HepG2 (cell line): ENCODE results near the gene MORC3. TPM values are rescaled to one million over a fixed set of nuclear protein-coding genes. Genes with fewer than 3 reads are reported as not detected.

Experiments used
- ATAC-seq: fragments of 200-7000 bp; cut with Tn5 transposase; 3 replicates; pipeline ENCODE4 v1.9.1; 2020; ENCODE audit warnings: mild to moderate bottlenecking, moderate library complexity
- BruUV-seq: library from RNA; stranded (reverse); fragments of 400-500 nt; replicated peaks from 2 replicates; lab custom pipeline; 2021; lab: Mats Ljungman, UMichigan
- CTCF ChIA-PET: fragments of 300-600 bp; formaldehyde crosslinking; extraction: SDS; loops from one replicate; lab custom pipeline; 2021; ENCODE audit warnings: low total read pairs, inconsistent platforms, low intra/inter-chr PET ratio; lab: Yijun Ruan, JAX
- POLR2A ChIA-PET: fragments of 350-600 bp; sonication (Branson Sonifier 250); formaldehyde crosslinking; loops from one replicate; lab custom pipeline; 2020; ENCODE audit warnings: antibody characterized with exemption, inconsistent platforms; lab: Yijun Ruan, JAX
- DNase-seq: peaks from one replicate; pipeline ENCODE4 v3.0.0-alpha.2; 2015; ENCODE audit warnings: low spot score
- FAIRE-seq: peaks from 3 replicates; lab custom pipeline; 2011; peaks lifted over from hg19 to GRCh38; lab: Jason Lieb, UNC
- H2AFZ ChIP-seq: one replicate; pipeline ENCODE4 v1.6.1; 2011; ENCODE audit warnings: low read length, inconsistent platforms
- H3K27ac ChIP-seq: fragments of 300-600 bp; 3 replicates; pipeline ENCODE4 v1.8.0; 2011; ENCODE audit warnings: mixed run types, mild to moderate bottlenecking, mixed read lengths, low read length, inconsistent platforms; ENCODE audit not compliant: insufficient read depth; ENCODE audit errors: extremely low read length
- H3K27me3 ChIP-seq, 2 experiments: fragments of 200-600 bp in 1 of 2; 2 replicates in 1 of 2; 3 replicates in 1 of 2; pipeline versions ENCODE4 v1.6.0 to v1.8.0; 2011; ENCODE audit warnings: low read length in 2 of 2, mild to moderate bottlenecking in 2 of 2, moderate library complexity in 2 of 2, inconsistent platforms in 1 of 2; ENCODE audit not compliant: insufficient read depth in 2 of 2, control insufficient read depth in 1 of 2
- H3K36me3 ChIP-seq, 2 experiments: fragments of 200-600 bp in 1 of 2; replicated peaks in 1 of 2; 2 replicates in 1 of 2; 3 replicates in 1 of 2; pipeline versions ENCODE4 v1.5.1 to v1.8.0; 2011; ENCODE audit warnings: low read length in 2 of 2, inconsistent platforms in 1 of 2; ENCODE audit not compliant: insufficient read depth in 2 of 2, control insufficient read depth in 1 of 2
- H3K4me1 ChIP-seq: 2 replicates; pipeline ENCODE4 v1.5.1; 2012; ENCODE audit warnings: low read length, inconsistent platforms; ENCODE audit not compliant: insufficient read depth
- H3K4me2 ChIP-seq: 2 replicates; pipeline ENCODE4 v1.6.0; 2011; ENCODE audit warnings: low read depth, low read length, inconsistent platforms
- H3K4me3 ChIP-seq, 3 experiments: fragments of 200-600 bp in 1 of 3; sonication (generic), shearing (Covaris generic) in 1 of 3; replicated peaks in 1 of 3; 2 replicates each; pipeline ENCODE4 v1.5.1; 2011 to 2016; ENCODE audit warnings: low read length in 3 of 3, inconsistent platforms in 2 of 3, low read depth in 2 of 3, mild to moderate bottlenecking in 2 of 3, control low read depth in 1 of 3, mixed read lengths in 1 of 3; ENCODE audit not compliant: insufficient read depth in 1 of 3
- H3K79me2 ChIP-seq: one replicate; pipeline ENCODE4 v1.6.1; 2011; ENCODE audit warnings: low read length, inconsistent platforms; ENCODE audit not compliant: insufficient read depth
- H3K9ac ChIP-seq: 2 replicates; pipeline ENCODE4 v1.6.0; 2011; ENCODE audit warnings: mild to moderate bottlenecking, low read depth, low read length, inconsistent platforms; ENCODE audit not compliant: insufficient read depth
- H3K9me3 ChIP-seq: 2 replicates; pipeline ENCODE4 v1.5.1; 2012; ENCODE audit warnings: mild to moderate bottlenecking, low read length
- H4K20me1 ChIP-seq: 2 replicates; pipeline ENCODE4 v1.6.0; 2011; ENCODE audit warnings: inconsistent platforms, mild to moderate bottlenecking, low read length, moderate library complexity; ENCODE audit not compliant: insufficient read depth
- ARID4A ChIP-seq: sonication (generic); formaldehyde crosslinking; IDR thresholded peaks from 2 replicates; pipeline ENCODE4 v1.5.0; 2020; ENCODE audit warnings: mild to moderate bottlenecking, missing genetic modification reagents, borderline replicate concordance
- BCL3 ChIP-seq: sonication (generic); formaldehyde crosslinking; IDR thresholded peaks from 2 replicates; pipeline ENCODE4 v1.5.1; 2020; ENCODE audit warnings: mild to moderate bottlenecking, missing genetic modification reagents, moderate library complexity
- CERS6 ChIP-seq: sonication (generic); formaldehyde crosslinking; IDR thresholded peaks from 2 replicates; pipeline ENCODE4 v1.5.0; 2020; ENCODE audit warnings: missing genetic modification reagents
- JARID2 ChIP-seq: sonication (generic); formaldehyde crosslinking; IDR thresholded peaks from 2 replicates; pipeline ENCODE4 v1.8.1; 2023; ENCODE audit warnings: missing genetic modification reagents, inconsistent platforms; ENCODE audit not compliant: insufficient replicate concordance
- MIER3 ChIP-seq: IDR thresholded peaks from 2 replicates; pipeline ENCODE4 v1.6.1; 2016; ENCODE audit warnings: missing compliant biosample characterization, borderline replicate concordance
- ZBTB10 ChIP-seq: sonication (generic); formaldehyde crosslinking; IDR thresholded peaks from 2 replicates; pipeline ENCODE4 v1.4.0; 2020; ENCODE audit warnings: missing genetic modification reagents, borderline replicate concordance
- ZMAT3 ChIP-seq: sonication (generic); formaldehyde crosslinking; conservative IDR thresholded peaks from 2 replicates; pipeline ENCODE4 v1.7.0; 2021; ENCODE audit warnings: missing genetic modification reagents
- ZMYM2 ChIP-seq: sonication (generic); formaldehyde crosslinking; IDR thresholded peaks from 2 replicates; pipeline ENCODE4 v1.8.0; 2022; ENCODE audit warnings: mild to moderate bottlenecking, missing genetic modification reagents
- ZNF607 ChIP-seq: sonication (generic); formaldehyde crosslinking; IDR thresholded peaks from 2 replicates; pipeline ENCODE4 v1.5.1; 2020; ENCODE audit warnings: missing genetic modification reagents, mild to moderate bottlenecking, borderline replicate concordance
- ZNF639 ChIP-seq: conservative IDR thresholded peaks from 2 replicates; pipeline ENCODE4 v1.6.1; 2018; ENCODE audit warnings: missing genetic modification reagents
- whole genome bisulfite sequencing: methylation state at CpG from one replicate; pipeline ENCODE4 v1.1.6; 2017; ENCODE audit warnings: low lambda C conversion rate; 5-methylcytosine and 5-hydroxymethylcytosine counted together
- in situ Hi-C: cut with HindIII; loops from 2 replicates; pipeline ENCODE4 v1.10.0; 2017; ENCODE audit warnings: low pct_unique_long_range_greater_than_20kb; ENCODE audit not compliant: extremely low pct_ligation_motif_present
- intact Hi-C: fragments of 100-400 bp; cut with micrococcal nuclease; formaldehyde crosslinking; loops from one replicate; pipeline ENCODE4 v1.10.0; 2022; ENCODE audit not compliant: unreplicated experiment
- polyA plus RNA-seq, 8 experiments: library from polyadenylated mRNA; depleted of rRNA in 3 of 8; stranded (reverse) in 7 of 8; unstranded in 1 of 8; fragments of >200 nt; fragmentation: Illumina TruSeq in 4 of 8; extraction: Trizol in 4 of 8; gene quantifications; 2 replicates each; pipeline versions ENCODE4 v1.2.1 to v1.2.3, GENCODE V29; 2011 to 2016; ENCODE audit warnings: low read depth in 4 of 8, missing spikeins in 1 of 8, mixed read lengths in 1 of 8; ENCODE audit not compliant: insufficient read depth in 1 of 8
- total RNA-seq, 5 experiments: library from RNA; depleted of rRNA; stranded (reverse); fragments of >200 nt; fragmentation: Illumina TruSeq; extraction: Trizol; gene quantifications; 2 replicates each; pipeline ENCODE4 v1.2.3, GENCODE V29; 2016; ENCODE audit warnings: low read depth in 1 of 5

MORC3 gene
- total and polyA plus RNA-seq, 2 of the 13 experiments (the other 11 are each of a cell fraction or from before 2014, with no cell fraction given): 12.9 to 19.5 TPM

GRCh38 chr21:36420571-36421339, 100.8 kb downstream of the MORC3 start:
- no peak for TF ChIP-seq CERS6 (CRISPR knock-in tag)
- TF ChIP-seq ZNF639 (CRISPR knock-in tag): no peak
- no peak for TF ChIP-seq ARID4A (CRISPR knock-in tag)
- no peak for TF ChIP-seq ZMYM2 (CRISPR knock-in tag)
- no peak for TF ChIP-seq ZNF607
- no peak for TF ChIP-seq MIER3 (CRISPR knock-in tag)
- no peak for TF ChIP-seq ZMAT3 (CRISPR knock-in tag)
- TF ChIP-seq JARID2 (CRISPR knock-in tag): no peak
- no peak for TF ChIP-seq BCL3 (CRISPR knock-in tag)
- TF ChIP-seq ZBTB10 (CRISPR knock-in tag): no peak
- TF ChIP-seq, all 625 proteins: peak for 0
- intact Hi-C loops: loop anchor here (1.0 to 5.0 kb wide), 3 partner anchors 58 to 507 kb away; no protein-coding TSS in a partner anchor
- H3K4me2 ChIP-seq: no peak overlapping the region
- 96% methylated on average over 18 of the region's 18 CpGs for WGBS
- POLR2A ChIA-PET: no interaction called here
- no peaks in the 10 kb centered on the region for H3K79me2 ChIP-seq
- ATAC-seq (no peak), FAIRE-seq (no peak), DNase-seq (no peak)
- H3K9me3 ChIP-seq: no peaks in the 10 kb centered on the region
- peaks cover 0 to 8% of the 10 kb centered on the region in 2 experiments; a peak in 2 of 5 replicates for H3K36me3 ChIP-seq
- H3K4me1 ChIP-seq: 0 out of 2 replicates have a peak, but pooled peaks cover 9% of the 10 kb centered on the region
- in situ Hi-C loops: loop anchor here (5.0 kb wide), 1 partner anchor 172 kb away; no protein-coding TSS in a partner anchor
- no peak overlapping the region for H3K4me3 ChIP-seq
- H4K20me1 ChIP-seq: no peaks in the 10 kb centered on the region
- H3K27me3 ChIP-seq: no peaks in the 10 kb centered on the region
- CTCF ChIA-PET: interaction anchor here (1.0 to 1.6 kb wide), 4 partner anchors 59 to 210 kb away, joined by 4 to 9 read pairs (median 4); partner anchors contain the start of gene CLDN14
- no TSS peak for BruUV-seq
- H3K9ac ChIP-seq: no peak overlapping the region
- no peak overlapping the region for H3K27ac ChIP-seq
- no peak overlapping the region for H2AFZ ChIP-seq
